Measurements from ENCODE around the gene PLXDC1.

- peak in 1 of 2 donors; percentile 82 for TF ChIP-seq POLR2A (IDR thresholded peaks at IDR 0.05)
- TF ChIP-seq CTCF (IDR thresholded peaks at IDR 0.05 in 4 of 5, conservative IDR thresholded peaks at IDR 0.05 in 1 of 5) = no peak
These were observed 48.3 kb upstream of the PLXDC1 start for GRCh38 chr17:39199820-39200069.

All from gastrocnemius medialis (tissue), 4 donors.